Measurements from ENCODE around the gene SIL1. TPM values are rescaled to one million over a fixed set of nuclear protein-coding genes. Genes with fewer than 3 reads are reported as not detected.
A peak's percentile ranks its signal among the peaks of the same experiment; 100 is the strongest.

The SIL1 gene
- total RNA-seq, 1 donor from 2014 or later: 41.6 TPM

- Histone ChIP-seq H3K4me3 (ENCODE audit: insufficient read depth, low read depth, low read length) (no peak overlapping the region), H3K9ac (ENCODE audit: low read length) (no peak overlapping the region), H3K4me1 (ENCODE audit: insufficient read depth, low read length) (no peaks in the 10 kb centered on the region), H4K20me1 (ENCODE audit: insufficient read depth, low read length) (peaks cover 22% of the 10 kb centered on the region), H3K27me3 (ENCODE audit: insufficient read depth, low read length) (no peaks in the 10 kb centered on the region), H3K9me3 (ENCODE audit: insufficient read depth, low read depth, low read length) (no peaks in the 10 kb centered on the region), H3K36me3 (ENCODE audit: insufficient read depth, low read length) (peaks cover 3% of the 10 kb centered on the region), H3K4me2 (ENCODE audit: low read length) (peak overlapping the region; percentile 11), H2AFZ (ENCODE audit: low read depth, low read length) (no peak overlapping the region), H3K27ac (ENCODE audit: low read depth, low read length) (peak overlapping the region; percentile 37), H3K79me2 (ENCODE audit: insufficient read depth, low read length) (peaks cover 31% of the 10 kb centered on the region)
- TF ChIP-seq CTCF (IDR thresholded peaks at IDR 0.05; ENCODE audit: insufficient read depth, low read depth, low read length): no peak
- TF ChIP-seq EZH2 (IDR thresholded peaks at IDR 0.05; ENCODE audit: insufficient read depth, low read length): no peak
- H3K4me3 Mint-ChIP-seq (ENCODE audit: unreplicated experiment): no peak overlapping the region
- FAIRE-seq (no peak), DNase-seq (ENCODE audit: low read depth) (peak; percentile 85)
- H3K4me1 Mint-ChIP-seq (ENCODE audit: low read depth, unreplicated experiment): peaks cover 21% of the 10 kb centered on the region
- peaks cover 19% of the 10 kb centered on the region for H3K36me3 Mint-ChIP-seq (ENCODE audit: low read depth, unreplicated experiment)
- no peaks in the 10 kb centered on the region for H3K9me3 Mint-ChIP-seq (ENCODE audit: unreplicated experiment)
- no peaks in the 10 kb centered on the region for H3K27me3 Mint-ChIP-seq (ENCODE audit: low read depth, unreplicated experiment)
- peak overlapping the region; percentile 76 for H3K27ac Mint-ChIP-seq (ENCODE audit: unreplicated experiment)
Observed at GRCh38 chr5:139190125-139190524, 8.0 kb downstream of the SIL1 start.

DNA sequence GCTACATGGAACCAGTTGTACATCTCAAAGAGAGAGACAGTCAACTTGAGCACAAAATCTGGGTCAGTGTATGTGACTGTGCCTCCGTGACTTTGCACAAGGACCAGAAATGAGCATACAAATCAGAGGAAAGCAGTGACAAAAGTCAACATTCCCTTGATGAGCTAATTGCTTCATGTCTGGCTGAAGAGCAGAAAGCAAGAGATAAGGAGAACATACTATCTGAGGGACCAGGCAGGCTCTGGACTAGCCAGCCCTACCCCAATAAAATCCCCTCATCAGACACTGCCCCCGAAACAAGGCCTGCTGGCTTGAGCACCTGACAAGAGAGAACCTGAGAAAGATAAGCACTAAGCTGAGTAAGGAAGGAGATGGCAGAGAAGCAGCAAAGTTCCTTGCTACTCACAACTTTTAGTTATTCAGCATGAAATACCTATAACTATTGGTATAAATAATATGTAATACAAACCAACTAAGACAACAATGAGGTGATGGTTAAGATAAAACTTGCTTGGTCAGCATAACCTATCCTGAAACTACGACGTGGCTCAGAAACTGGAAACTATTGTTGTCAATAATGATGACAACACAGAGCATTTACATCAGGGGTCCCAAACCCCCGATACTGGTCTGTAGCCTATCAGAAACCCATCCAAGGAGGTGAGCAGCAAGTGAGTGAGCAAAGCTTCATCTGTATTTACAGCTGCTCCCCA is 9.5 kb downstream of the SIL1 start:
- Mint-ChIP-seq H3K4me3 (ENCODE audit: unreplicated experiment) (no peak overlapping the region), H3K27ac (ENCODE audit: unreplicated experiment) (peak overlapping the region; percentile 62), H3K36me3 (ENCODE audit: low read depth, unreplicated experiment) (peaks cover 19% of the 10 kb centered on the region), H3K27me3 (ENCODE audit: low read depth, unreplicated experiment) (no peaks in the 10 kb centered on the region), H3K9me3 (ENCODE audit: unreplicated experiment) (no peaks in the 10 kb centered on the region), H3K4me1 (ENCODE audit: low read depth, unreplicated experiment) (peaks cover 21% of the 10 kb centered on the region)
- peaks cover 30% of the 10 kb centered on the region for H4K20me1 ChIP-seq (ENCODE audit: insufficient read depth, low read length)
- H3K79me2 ChIP-seq (ENCODE audit: insufficient read depth, low read length): peaks cover 35% of the 10 kb centered on the region
- no peak overlapping the region for H3K4me3 ChIP-seq (ENCODE audit: insufficient read depth, low read depth, low read length)
- no peaks in the 10 kb centered on the region for H3K4me1 ChIP-seq (ENCODE audit: insufficient read depth, low read length)
- H3K4me2 ChIP-seq (ENCODE audit: low read length): no peak overlapping the region
- no peaks in the 10 kb centered on the region for H3K27me3 ChIP-seq (ENCODE audit: insufficient read depth, low read length)
- no peak overlapping the region for H3K9ac ChIP-seq (ENCODE audit: low read length)
- H3K27ac ChIP-seq (ENCODE audit: low read depth, low read length): no peak overlapping the region
- DNase-seq (ENCODE audit: low read depth) (no peak), FAIRE-seq (no peak)
- TF ChIP-seq CTCF (IDR thresholded peaks at IDR 0.05; ENCODE audit: insufficient read depth, low read depth, low read length): no peak
- no peak for TF ChIP-seq EZH2 (IDR thresholded peaks at IDR 0.05; ENCODE audit: insufficient read depth, low read length)
- no peaks in the 10 kb centered on the region for H3K9me3 ChIP-seq (ENCODE audit: insufficient read depth, low read depth, low read length)
- peaks cover 3% of the 10 kb centered on the region for H3K36me3 ChIP-seq (ENCODE audit: insufficient read depth, low read length)
- no peak overlapping the region for H2AFZ ChIP-seq (ENCODE audit: low read depth, low read length)

DNA sequence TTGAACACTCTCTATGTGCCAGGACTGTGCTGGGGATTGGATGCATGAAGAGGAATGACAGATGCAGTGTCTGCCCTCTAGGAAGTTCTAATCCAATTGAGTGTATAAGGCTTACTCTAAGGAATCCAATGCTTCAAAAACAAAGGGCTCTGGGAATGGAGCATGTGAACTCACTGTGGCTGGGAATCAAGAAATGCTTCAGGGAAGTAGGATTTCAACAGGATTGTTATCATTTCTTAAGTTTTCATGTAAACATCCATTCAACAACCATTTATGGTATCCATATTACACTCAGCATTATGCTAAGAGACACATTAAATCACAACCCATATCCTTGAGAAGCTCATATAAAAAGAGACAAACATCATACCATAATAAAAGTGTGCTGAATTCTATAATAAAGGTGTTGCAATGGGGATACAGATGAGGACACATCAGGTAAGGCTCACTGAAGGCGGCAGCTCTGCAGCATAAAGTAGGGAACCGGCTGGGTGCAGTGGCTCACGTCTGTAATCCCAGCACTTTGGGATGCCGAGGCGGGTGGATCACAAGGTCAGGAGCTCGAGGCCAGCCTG is 11.3 kb downstream of the SIL1 start:
- Mint-ChIP-seq H3K27me3 (ENCODE audit: low read depth, unreplicated experiment) (no peaks in the 10 kb centered on the region), H3K4me1 (ENCODE audit: low read depth, unreplicated experiment) (peaks cover 27% of the 10 kb centered on the region), H3K9me3 (ENCODE audit: unreplicated experiment) (no peaks in the 10 kb centered on the region), H3K4me3 (ENCODE audit: unreplicated experiment) (no peak overlapping the region), H3K27ac (ENCODE audit: unreplicated experiment) (no peak overlapping the region), H3K36me3 (ENCODE audit: low read depth, unreplicated experiment) (peaks cover 15% of the 10 kb centered on the region)
- Histone ChIP-seq H3K36me3 (ENCODE audit: insufficient read depth, low read length) (no peaks in the 10 kb centered on the region), H3K4me1 (ENCODE audit: insufficient read depth, low read length) (peaks cover 6% of the 10 kb centered on the region), H3K27ac (ENCODE audit: low read depth, low read length) (no peak overlapping the region), H3K4me2 (ENCODE audit: low read length) (no peak overlapping the region), H3K9me3 (ENCODE audit: insufficient read depth, low read depth, low read length) (no peaks in the 10 kb centered on the region), H3K9ac (ENCODE audit: low read length) (no peak overlapping the region), H2AFZ (ENCODE audit: low read depth, low read length) (no peak overlapping the region), H4K20me1 (ENCODE audit: insufficient read depth, low read length) (peaks cover 40% of the 10 kb centered on the region), H3K4me3 (ENCODE audit: insufficient read depth, low read depth, low read length) (no peak overlapping the region), H3K79me2 (ENCODE audit: insufficient read depth, low read length) (peaks cover 33% of the 10 kb centered on the region), H3K27me3 (ENCODE audit: insufficient read depth, low read length) (no peaks in the 10 kb centered on the region)
- no peak for TF ChIP-seq EZH2 (IDR thresholded peaks at IDR 0.05; ENCODE audit: insufficient read depth, low read length)
- no peak for TF ChIP-seq CTCF (IDR thresholded peaks at IDR 0.05; ENCODE audit: insufficient read depth, low read depth, low read length)
- DNase-seq (ENCODE audit: low read depth) (no peak), FAIRE-seq (no peak)
